ENCODE results near the gene IYD.

IYD gene

GRCh38 chr6:150450918-150451317 is 82.1 kb downstream of the IYD start:
- H3K36me3 Mint-ChIP-seq (ENCODE audit: low read depth), result no peaks in the 10 kb centered on the region
- no peak for TF ChIP-seq CTCF (IDR thresholded peaks at IDR 0.05; ENCODE audit: unreplicated experiment in 3 of 3)
- peak overlapping the region; percentile 89 to 97 (median 95) for H3K27ac Mint-ChIP-seq
- no peaks in the 10 kb centered on the region for H3K9me3 Mint-ChIP-seq
- no peaks in the 10 kb centered on the region for H3K27me3 Mint-ChIP-seq (ENCODE audit: low read depth)
- H3K4me1 Mint-ChIP-seq, result peaks cover 41% of the 10 kb centered on the region
- H3K4me3 Mint-ChIP-seq, result no peak overlapping the region

GRCh38 chr6:150451807-150452427 is 83.1 kb downstream of the IYD start:
- Mint-ChIP-seq H3K4me1 (peaks cover 46% of the 10 kb centered on the region), H3K36me3 (ENCODE audit: low read depth) (no peaks in the 10 kb centered on the region), H3K9me3 (no peaks in the 10 kb centered on the region), H3K4me3 (no peak overlapping the region), H3K27me3 (ENCODE audit: low read depth) (no peaks in the 10 kb centered on the region), H3K27ac (peak overlapping the region; percentile 89 to 97 (median 95))
- TF ChIP-seq CTCF (IDR thresholded peaks at IDR 0.05; ENCODE audit: unreplicated experiment in 3 of 3), result no peak

- Mint-ChIP-seq H3K27ac (peak overlapping the region; percentile 89 to 97 (median 95)), H3K36me3 (ENCODE audit: low read depth) (no peaks in the 10 kb centered on the region), H3K4me1 (peaks cover 51% of the 10 kb centered on the region), H3K27me3 (ENCODE audit: low read depth) (no peaks in the 10 kb centered on the region), H3K4me3 (no peak overlapping the region), H3K9me3 (no peaks in the 10 kb centered on the region)
- no peak for TF ChIP-seq CTCF (IDR thresholded peaks at IDR 0.05; ENCODE audit: unreplicated experiment in 3 of 3)
Measured at GRCh38 chr6:150452428-150453243, 83.8 kb downstream of the IYD start.

- TF ChIP-seq CTCF (IDR thresholded peaks at IDR 0.05; ENCODE audit: unreplicated experiment in 3 of 3), result no peak
- H3K27me3 Mint-ChIP-seq (ENCODE audit: low read depth), result no peaks in the 10 kb centered on the region
- H3K27ac Mint-ChIP-seq, result peak overlapping the region; percentile 89 to 97 (median 95)
- peaks cover 58% of the 10 kb centered on the region for H3K4me1 Mint-ChIP-seq
- no peaks in the 10 kb centered on the region for H3K9me3 Mint-ChIP-seq
- H3K36me3 Mint-ChIP-seq (ENCODE audit: low read depth), result no peaks in the 10 kb centered on the region
- no peak overlapping the region for H3K4me3 Mint-ChIP-seq
Measured at GRCh38 chr6:150453357-150453756, 84.5 kb downstream of the IYD start.
